Stomach (tissue), 9 donors: ENCODE results near the gene STIM1. TPM values are rescaled to one million over a fixed set of nuclear protein-coding genes. Genes with fewer than 3 reads are reported as not detected.

ENCODE experiments used
- DNase-seq, 2 donors: peaks; one replicate each; pipeline versions ENCODE4 v3.0.0 to v3.0.0-alpha.2; 2013 to 2019
- H3K27ac ChIP-seq, 5 donors: fragments of 200-600 bp in 4 of 5; sonication (generic) in 4 of 5; one replicate each; pipeline ENCODE4 v1.5.1; 2013 to 2019; ENCODE audit warnings: mild to moderate bottlenecking in 1 of 5, moderate library complexity in 1 of 5
- H3K27me3 ChIP-seq, 3 donors: fragments of 200-600 bp; sonication (generic); one replicate each; pipeline ENCODE4 v1.5.1; 2017 to 2019; ENCODE audit warnings: mixed run types in 1 of 3
- H3K36me3 ChIP-seq, 4 donors: fragments of 200-600 bp; sonication (generic); 1 replicate in 3 of 4; 2 replicates in 1 of 4; pipeline ENCODE4 v1.5.1; 2016 to 2019
- H3K4me1 ChIP-seq, 4 donors: fragments of 200-600 bp; sonication (generic); one replicate each; pipeline ENCODE4 v1.5.1; 2016 to 2019
- H3K4me3 ChIP-seq, 4 donors: fragments of 200-600 bp; sonication (generic) in 3 of 4; one replicate each; pipeline ENCODE4 v1.5.1; 2016 to 2019; ENCODE audit warnings: mild to moderate bottlenecking in 1 of 4
- H3K9me3 ChIP-seq, 4 donors: fragments of 200-600 bp; sonication (generic); one replicate each; pipeline ENCODE4 v1.5.1; 2016 to 2019
- EP300 ChIP-seq: sonication (generic); formaldehyde crosslinking; IDR thresholded peaks from one replicate; pipeline ENCODE4 v1.6.1; 2017; ENCODE audit warnings: antibody characterized with exemption
- POLR2A ChIP-seq, 4 donors: fragments of 450-650 bp; IDR thresholded peaks; one replicate each; pipeline ENCODE4 v1.6.1; 2016; ENCODE audit warnings: antibody characterized with exemption in 4 of 4, control low read depth in 2 of 4, mild to moderate bottlenecking in 1 of 4, moderate library complexity in 1 of 4
- POLR2AphosphoS5 ChIP-seq, 3 donors: sonication (generic); formaldehyde crosslinking; IDR thresholded peaks; one replicate each; pipeline ENCODE4 v1.6.1; 2016; ENCODE audit warnings: antibody characterized with exemption in 3 of 3
- WGBS, 5 donors: extraction: QIAGEN DNeasy Blood & Tissue Kit in 3 of 5; methylation state at CpG; one replicate each; pipeline versions ENCODE4 v1.1.5 to v1.1.7; 2013 to 2018; 5-methylcytosine and 5-hydroxymethylcytosine counted together
- intact Hi-C: fragments of 100-400 bp; cut with DNase I; formaldehyde crosslinking; loops from one replicate; pipeline ENCODE4 v1.15.1; 2023; ENCODE audit warnings: low total_unique reads
- polyA plus RNA-seq, 3 donors: library from polyadenylated mRNA; stranded (reverse); fragments of 200-250 nt; gene quantifications; one replicate each; pipeline ENCODE4 v1.2.3, GENCODE V29; 2013
- total RNA-seq, 5 donors: library from RNA; depleted of rRNA; stranded (reverse); fragments of >200 nt; gene quantifications; one replicate each; pipeline versions ENCODE4 v1.1.0 to v1.2.3, GENCODE V29; 2014 to 2016
- TF ChIP-seq, protein P1 (sequence below), 7 experiments: fragments of 450-650 bp in 4 of 7; fragments of 200-600 bp in 3 of 7; sonication (generic) in 3 of 7; IDR thresholded peaks; one replicate each; pipeline ENCODE4 v1.5.1; 2016 to 2019; ENCODE audit warnings: antibody characterized with exemption in 7 of 7, control low read depth in 2 of 7, mild to moderate bottlenecking in 1 of 7
- donor health status: healthy with polysubstance abuse.
- donor health status: Bipolar disorder and iron deficiency.
- donor health status: healthy.

STIM1 gene
- total and polyA plus RNA-seq, 8 donors = 8.7 to 70.7 (median 34.3) TPM

DNA sequence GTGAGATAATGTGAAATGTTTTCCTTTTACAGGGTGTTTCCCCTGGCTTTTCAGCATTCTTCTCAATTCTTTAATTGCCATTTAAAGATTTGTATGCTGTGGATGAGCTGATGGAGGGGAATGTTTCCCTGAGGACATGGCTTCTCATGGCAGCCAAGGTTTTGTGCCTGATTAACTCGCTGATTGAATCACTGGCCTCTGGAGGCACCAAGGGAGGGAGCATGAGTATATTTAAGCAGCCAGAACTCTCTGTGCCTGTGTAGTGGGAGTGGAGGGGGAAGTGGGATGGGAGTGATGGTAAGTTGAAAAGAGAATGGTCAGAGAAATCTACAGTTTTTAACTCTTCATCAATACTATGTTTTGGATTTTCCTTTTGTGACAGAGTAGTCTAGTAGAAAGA lies 88.7 kb downstream of the STIM1 start:
- intact Hi-C loops = no loop called here
- Histone ChIP-seq H3K4me1 (peaks cover 34 to 85% (median 61%) of the 10 kb centered on the region in 4 donors), H3K9me3 (no peaks in the 10 kb centered on the region), H3K4me3 (no peak overlapping the region), H3K36me3 (no peaks in the 10 kb centered on the region), H3K27me3 (no peaks in the 10 kb centered on the region), H3K27ac (peak overlapping the region in 3 of 5 donors; percentile 36 to 64 (median 46))
- WGBS, 5 donors = 72 to 87% (median 78%) methylated on average over 1 of the region's 1 CpG
- TF ChIP-seq POLR2A (IDR thresholded peaks at IDR 0.05) (no peak), POLR2AphosphoS5 (IDR thresholded peaks at IDR 0.05) (no peak), EP300 (no peak)
- DNase-seq = peak in 1 of 2 donors; percentile 49

DNA sequence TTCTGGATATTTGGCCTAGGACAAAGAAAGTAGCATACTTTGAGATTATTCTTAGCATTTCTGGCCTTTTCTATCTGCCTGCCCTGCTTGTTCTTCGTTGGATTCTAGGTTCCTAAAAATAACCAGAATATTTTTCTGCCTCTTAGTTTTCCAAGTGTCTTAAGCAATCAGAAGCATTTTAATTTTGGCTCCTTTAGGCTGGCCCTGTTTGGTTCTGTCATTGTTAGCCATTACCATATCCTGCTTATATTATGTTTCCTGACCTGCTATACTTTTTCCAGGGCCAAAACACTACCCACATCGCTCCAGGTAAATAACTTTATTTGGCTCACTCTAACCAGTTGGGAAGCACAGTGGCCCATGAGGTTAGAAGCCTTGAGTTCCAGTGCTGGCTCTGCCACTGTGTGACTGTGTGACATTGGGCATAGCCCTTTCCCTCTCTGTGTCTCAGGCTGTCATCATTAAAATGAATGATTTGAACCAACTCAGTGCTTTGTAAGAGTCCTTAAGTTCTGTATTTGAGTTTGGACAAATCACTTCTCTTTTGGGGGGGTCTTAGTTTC lies 91.1 kb downstream of the STIM1 start:
- WGBS, 5 donors = 41 to 65% (median 64%) methylated on average over 2 of the region's 2 CpGs
- intact Hi-C loops = no loop called here
- peaks cover 47 to 97% (median 68%) of the 10 kb centered on the region in 4 donors for H3K4me1 ChIP-seq
- H3K27ac ChIP-seq = peak overlapping the region in 4 of 5 donors; percentile 51 to 84 (median 78)
- TF ChIP-seq EP300 = no peak
- TF ChIP-seq, protein P1, sequence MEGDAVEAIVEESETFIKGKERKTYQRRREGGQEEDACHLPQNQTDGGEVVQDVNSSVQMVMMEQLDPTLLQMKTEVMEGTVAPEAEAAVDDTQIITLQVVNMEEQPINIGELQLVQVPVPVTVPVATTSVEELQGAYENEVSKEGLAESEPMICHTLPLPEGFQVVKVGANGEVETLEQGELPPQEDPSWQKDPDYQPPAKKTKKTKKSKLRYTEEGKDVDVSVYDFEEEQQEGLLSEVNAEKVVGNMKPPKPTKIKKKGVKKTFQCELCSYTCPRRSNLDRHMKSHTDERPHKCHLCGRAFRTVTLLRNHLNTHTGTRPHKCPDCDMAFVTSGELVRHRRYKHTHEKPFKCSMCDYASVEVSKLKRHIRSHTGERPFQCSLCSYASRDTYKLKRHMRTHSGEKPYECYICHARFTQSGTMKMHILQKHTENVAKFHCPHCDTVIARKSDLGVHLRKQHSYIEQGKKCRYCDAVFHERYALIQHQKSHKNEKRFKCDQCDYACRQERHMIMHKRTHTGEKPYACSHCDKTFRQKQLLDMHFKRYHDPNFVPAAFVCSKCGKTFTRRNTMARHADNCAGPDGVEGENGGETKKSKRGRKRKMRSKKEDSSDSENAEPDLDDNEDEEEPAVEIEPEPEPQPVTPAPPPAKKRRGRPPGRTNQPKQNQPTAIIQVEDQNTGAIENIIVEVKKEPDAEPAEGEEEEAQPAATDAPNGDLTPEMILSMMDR (IDR thresholded peaks at IDR 0.05) = no peak
- no peak for TF ChIP-seq POLR2A (IDR thresholded peaks at IDR 0.05)
- H3K4me3 ChIP-seq = no peak overlapping the region
- no peaks in the 10 kb centered on the region for H3K9me3 ChIP-seq
- DNase-seq = no peak
- no peaks in the 10 kb centered on the region for H3K27me3 ChIP-seq
- no peaks in the 10 kb centered on the region for H3K36me3 ChIP-seq

GRCh38 chr11:3947061-3947460 lies 91.6 kb downstream of the STIM1 start:
- no peak for TF ChIP-seq POLR2A (IDR thresholded peaks at IDR 0.05)
- no peak for TF ChIP-seq EP300
- TF ChIP-seq, protein P1 (IDR thresholded peaks at IDR 0.05) = no peak
- TF ChIP-seq POLR2AphosphoS5 (IDR thresholded peaks at IDR 0.05) = peak; percentile 29 to 67 (median 64)
- 13 to 56% (median 28%) methylated on average over 1 of the region's 1 CpG for WGBS, 5 donors
- Histone ChIP-seq H3K27me3 (no peaks in the 10 kb centered on the region), H3K9me3 (no peaks in the 10 kb centered on the region), H3K27ac (peak overlapping the region; percentile 35 to 84 (median 73)), H3K4me1 (peaks cover 47 to 99% (median 68%) of the 10 kb centered on the region in 4 donors), H3K36me3 (no peaks in the 10 kb centered on the region), H3K4me3 (no peak overlapping the region)
- intact Hi-C loops = no loop called here
- DNase-seq = peak in 1 of 2 donors; percentile 86

GRCh38 chr11:3949125-3949524 lies 93.7 kb downstream of the STIM1 start:
- 78 to 87% (median 85%) methylated on average over 2 of the region's 2 CpGs for WGBS, 5 donors
- Histone ChIP-seq H3K36me3 (no peaks in the 10 kb centered on the region), H3K27ac (peak overlapping the region in 3 of 5 donors; percentile 27 to 84 (median 73)), H3K4me3 (no peak overlapping the region), H3K9me3 (no peaks in the 10 kb centered on the region), H3K27me3 (no peaks in the 10 kb centered on the region), H3K4me1 (peaks cover 33 to 89% (median 55%) of the 10 kb centered on the region in 4 donors)
- no peak for DNase-seq
- TF ChIP-seq POLR2AphosphoS5 (IDR thresholded peaks at IDR 0.05) (no peak), EP300 (no peak), POLR2A (IDR thresholded peaks at IDR 0.05) (no peak)
- TF ChIP-seq, protein P1 (IDR thresholded peaks at IDR 0.05) = no peak
- intact Hi-C loops = no loop called here
